HG03064 (cell line): ENCODE data around the gene MAGEA9B.
A peak's percentile ranks its signal among the peaks of the same experiment; 100 is the strongest.
"Not testable (repeated sequence)": the region's sequence is repeated elsewhere in the genome, so short reads cannot be mapped to it uniquely, and the experiment has no call there.

Experiments
- ATAC-seq: cut with Tn5 transposase; IDR thresholded peaks from one replicate; pipeline ENCODE4 v1.9.1; 2021; ENCODE audit warnings: low read depth; ENCODE audit not compliant: unreplicated experiment

Gene MAGEA9B

DNA sequence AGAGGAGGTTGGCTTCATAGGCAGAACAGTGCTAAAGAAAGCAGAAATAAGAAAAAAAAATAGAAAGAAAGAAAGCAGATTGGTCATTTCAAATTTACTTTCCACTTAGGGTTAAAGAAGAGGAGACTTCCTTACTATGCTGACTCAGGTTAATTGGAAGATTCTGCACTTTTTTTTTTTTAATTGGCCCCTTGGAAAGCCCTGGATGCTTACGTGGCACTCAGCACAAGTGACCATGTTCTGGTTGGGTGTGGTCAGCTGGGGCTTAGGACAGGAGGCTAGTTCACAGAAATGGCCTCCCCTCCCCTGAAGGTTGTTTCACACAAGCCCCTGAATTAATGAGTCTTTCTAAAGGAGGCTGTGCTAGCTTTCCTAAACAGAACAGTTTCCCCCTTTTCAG is 14.5 kb downstream of the MAGEA9B start:
- no peak for ATAC-seq

GRCh38 chrX:149571770-149572169 is 15.5 kb downstream of the MAGEA9B start:
- ATAC-seq, result no peak

DNA sequence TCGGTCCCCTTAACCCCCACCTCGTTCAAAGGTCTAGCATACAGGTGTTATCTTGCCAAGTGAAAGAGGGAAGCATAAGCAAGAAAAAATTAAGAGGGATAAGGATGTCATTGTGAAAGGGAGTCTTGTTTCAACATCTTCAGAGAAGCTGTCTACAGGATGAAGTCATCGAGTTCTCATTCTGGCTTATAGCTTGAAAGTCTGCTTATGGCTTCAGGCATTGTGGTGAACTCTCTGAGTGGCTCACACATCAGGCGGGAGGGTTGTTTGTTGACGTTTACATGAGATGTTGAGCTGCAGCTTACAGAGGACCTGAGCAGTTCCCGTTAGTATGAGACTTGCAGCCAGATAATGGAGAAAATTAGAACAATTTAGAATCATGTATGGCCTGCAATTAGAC is 16.6 kb downstream of the MAGEA9B start:
- ATAC-seq, result no peak

GRCh38 chrX:149569770-149570169 is 17.5 kb downstream of the MAGEA9B start:
- ATAC-seq, result no peak

GRCh38 chrX:149568701-149569296 is 18.5 kb downstream of the MAGEA9B start:
- no peak for ATAC-seq

GRCh38 chrX:149567621-149568417 is 19.4 kb downstream of the MAGEA9B start:
- ATAC-seq, result no peak

GRCh38 chrX:149563359-149563758 is 23.9 kb downstream of the MAGEA9B start:
- no peak for ATAC-seq

GRCh38 chrX:149555251-149555650 is 32.0 kb downstream of the MAGEA9B start:
- not testable (repeated sequence) for ATAC-seq

GRCh38 chrX:149551939-149552248 is 35.4 kb downstream of the MAGEA9B start:
- not testable (repeated sequence) for ATAC-seq

DNA sequence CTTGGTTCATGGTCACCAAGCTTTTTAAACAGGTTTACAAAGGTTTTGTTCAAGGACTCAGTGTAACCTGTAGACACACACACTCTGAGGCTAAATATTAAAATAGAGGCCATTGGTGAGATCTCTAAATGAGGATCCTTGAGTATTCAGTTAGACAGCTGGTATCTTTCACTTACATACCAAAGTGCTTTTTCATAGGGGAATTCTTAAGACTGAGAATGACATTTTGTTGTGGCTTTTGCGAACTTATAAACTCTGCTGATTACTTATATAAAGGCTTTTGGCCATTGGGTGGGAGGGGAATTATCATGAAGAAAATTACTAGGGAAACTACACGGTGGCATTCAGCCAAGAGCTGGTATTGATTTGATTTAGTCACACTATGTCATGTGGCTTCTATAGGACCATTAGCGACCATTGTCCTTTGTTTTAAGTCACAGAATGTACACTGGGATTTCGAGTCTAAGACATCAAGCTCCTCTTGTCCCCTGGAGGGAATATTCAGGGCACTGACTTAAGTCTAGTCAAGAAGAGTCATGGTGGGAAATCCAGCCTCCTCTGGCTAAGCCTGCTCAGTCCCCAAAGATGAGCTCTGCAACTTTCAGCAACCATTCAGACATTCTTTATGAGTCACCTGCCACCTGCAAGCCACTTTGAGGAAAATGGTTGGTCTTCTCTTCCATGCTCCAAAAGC is 35.9 kb downstream of the MAGEA9B start:
- not testable (repeated sequence) for ATAC-seq

DNA sequence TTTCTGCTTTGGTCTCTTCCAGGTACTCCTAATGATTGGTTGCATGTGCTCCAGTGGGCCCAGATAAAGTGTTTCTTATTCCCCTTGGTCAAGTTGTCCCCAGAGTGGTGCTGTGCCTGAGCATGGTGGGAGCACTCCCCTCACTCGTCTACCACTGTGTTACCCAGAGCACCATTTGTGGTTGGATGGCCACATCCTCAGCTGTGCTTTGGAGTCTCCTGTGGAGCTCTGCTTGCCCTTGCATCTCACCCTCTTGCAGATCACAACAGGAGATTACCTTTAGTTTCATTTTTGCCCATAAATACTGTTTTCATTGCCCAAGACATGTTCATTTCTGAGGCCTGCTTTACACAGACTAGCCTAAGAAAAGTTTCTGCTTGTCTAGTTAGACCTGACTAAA is 36.8 kb downstream of the MAGEA9B start:
- ATAC-seq, result not testable (repeated sequence)

DNA sequence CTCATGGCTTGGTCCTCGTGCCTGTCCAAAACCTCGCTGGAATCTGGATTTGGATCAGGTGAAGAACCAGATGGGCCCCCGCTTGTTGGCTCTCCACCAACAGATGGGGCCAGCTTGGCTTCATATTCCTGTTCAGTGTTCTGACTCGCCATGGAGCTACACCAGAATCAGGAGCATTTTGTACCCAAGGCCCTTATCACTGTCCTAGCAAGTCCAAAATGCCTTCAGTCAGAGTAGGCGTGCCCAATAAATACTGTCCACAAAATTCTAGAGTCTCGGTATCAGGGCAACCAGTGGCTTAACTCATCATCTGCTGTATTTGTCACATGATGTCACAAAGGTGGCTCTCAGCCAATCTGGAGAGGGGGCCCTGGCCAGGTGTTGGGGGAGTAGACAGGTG is 37.6 kb downstream of the MAGEA9B start, which contains the start of gene HSFX3:
HSFX3 (minus strand) TSS at position 224 of the 400 bp plus-strand sequence; CDS start at position 152, 72 bp downstream.
- ATAC-seq, result not testable (repeated sequence)

DNA sequence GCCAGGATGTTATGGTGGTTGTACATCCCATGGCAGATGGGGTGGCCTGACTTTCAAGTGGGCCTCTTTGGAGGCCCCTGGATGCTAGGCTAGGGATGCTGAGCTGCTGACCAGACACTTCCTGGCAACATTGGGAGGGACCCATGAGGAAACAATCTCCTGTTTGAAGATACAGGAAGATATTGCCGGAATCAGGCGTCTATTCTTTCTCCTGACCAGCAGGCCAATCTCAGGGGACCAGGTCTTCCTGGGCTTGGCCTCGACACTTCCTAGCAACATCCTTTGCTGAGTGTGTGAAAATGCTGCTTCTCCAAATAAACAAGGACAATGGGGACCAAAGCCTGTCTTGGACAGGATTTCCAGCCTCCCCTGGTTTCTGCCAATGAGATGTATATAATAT is 39.5 kb downstream of the MAGEA9B start:
- not testable (repeated sequence) for ATAC-seq

- not testable (repeated sequence) for ATAC-seq
These were observed 40.3 kb downstream of the MAGEA9B start for GRCh38 chrX:149546962-149547361.

DNA sequence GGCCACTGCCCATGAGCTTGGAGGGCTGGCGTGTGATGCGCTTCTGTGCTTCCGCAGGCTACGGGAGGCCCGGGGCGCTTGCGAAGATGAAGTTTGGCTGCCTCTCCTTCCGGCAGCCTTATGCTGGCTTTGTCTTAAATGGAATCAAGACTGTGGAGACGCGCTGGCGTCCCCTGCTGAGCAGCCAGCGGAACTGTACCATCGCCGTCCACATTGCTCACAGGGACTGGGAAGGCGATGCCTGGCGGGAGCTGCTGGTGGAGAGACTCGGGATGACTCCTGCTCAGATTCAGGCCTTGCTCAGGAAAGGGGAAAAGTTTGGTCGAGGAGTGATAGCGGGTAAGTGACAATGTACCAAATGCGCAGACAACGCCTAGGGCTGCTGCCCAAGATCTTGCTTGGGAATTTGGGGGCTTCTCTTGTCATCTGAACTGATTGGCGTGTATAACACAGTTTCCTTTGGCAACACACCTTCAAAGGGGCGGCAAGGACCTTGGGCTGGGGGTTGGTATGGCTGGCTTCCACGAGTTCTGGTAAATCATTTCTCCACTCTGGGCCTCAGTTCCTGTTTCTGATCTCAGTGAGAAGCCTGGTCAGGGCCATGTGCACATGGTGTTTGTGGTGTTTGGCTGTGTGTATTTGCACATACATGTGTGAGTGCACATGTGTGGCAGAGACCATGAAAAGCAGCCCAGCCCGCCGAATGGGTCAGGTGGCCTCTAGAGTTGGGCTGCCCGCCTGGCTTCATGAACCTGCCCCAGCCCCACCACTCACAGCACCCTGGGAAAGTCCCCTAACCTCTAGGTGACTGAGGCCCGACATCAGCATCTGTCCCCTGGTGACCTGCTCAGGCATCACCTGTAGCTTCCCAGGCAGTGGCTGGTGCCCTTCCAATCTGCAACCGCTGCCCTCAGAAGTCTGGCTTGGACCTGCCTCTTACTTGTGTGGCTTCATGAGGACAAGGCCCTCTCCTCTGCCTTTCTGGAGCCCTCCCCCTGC is 41.4 kb downstream of the MAGEA9B start:
- not testable (repeated sequence) for ATAC-seq

GRCh38 chrX:149541521-149542047 is 45.7 kb downstream of the MAGEA9B start:
- no peak for ATAC-seq

DNA sequence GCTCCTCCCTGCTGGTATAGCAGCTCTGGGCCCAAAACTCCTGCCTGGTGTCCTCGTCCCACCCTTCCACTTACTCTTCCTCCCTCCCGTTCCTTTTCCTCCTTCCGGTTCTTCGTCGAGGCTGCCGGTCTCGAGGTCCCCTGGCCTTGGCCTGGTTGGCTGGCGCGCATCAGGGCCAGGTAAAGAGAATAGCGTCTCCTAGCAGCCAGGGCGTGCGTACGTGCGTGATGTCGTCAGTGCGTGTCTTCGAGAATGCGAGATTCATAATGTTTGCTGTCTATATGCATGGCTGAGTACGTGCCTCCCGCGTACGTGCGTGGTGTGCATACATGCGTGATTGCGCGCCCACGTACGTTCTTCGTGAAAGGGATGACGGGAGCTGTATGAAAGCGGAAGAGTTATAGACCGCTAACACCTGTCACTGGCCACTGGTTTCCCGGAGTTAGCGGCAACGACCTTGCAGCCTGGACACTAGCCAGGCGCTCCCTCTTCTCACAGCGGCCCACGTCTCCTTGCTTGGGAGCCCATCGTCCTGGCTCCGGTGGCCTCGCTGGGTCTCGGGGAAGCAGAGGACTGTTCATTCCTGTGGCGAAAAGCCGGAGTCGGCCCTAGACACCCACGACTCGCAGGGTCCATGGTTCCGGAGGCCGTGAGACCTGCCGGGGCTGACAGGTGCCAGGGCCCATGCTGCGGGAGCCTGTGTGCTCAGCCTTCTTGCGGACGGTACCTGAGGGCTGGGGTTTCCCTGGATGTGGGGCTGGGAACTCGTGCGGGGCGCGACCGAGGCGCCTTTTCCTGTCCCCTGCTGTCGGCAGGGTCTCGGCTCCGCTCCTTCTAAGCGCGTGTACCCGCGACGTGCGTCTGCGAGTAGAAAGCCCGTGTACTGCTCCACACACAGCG is 46.4 kb downstream of the MAGEA9B start, which contains the start of gene EOLA1:
EOLA1 (plus strand) TSS at position 392 of the 900 bp plus-strand sequence. CDS start 4,619 bp downstream, outside the sequence.
- peak; percentile 78 for ATAC-seq

DNA sequence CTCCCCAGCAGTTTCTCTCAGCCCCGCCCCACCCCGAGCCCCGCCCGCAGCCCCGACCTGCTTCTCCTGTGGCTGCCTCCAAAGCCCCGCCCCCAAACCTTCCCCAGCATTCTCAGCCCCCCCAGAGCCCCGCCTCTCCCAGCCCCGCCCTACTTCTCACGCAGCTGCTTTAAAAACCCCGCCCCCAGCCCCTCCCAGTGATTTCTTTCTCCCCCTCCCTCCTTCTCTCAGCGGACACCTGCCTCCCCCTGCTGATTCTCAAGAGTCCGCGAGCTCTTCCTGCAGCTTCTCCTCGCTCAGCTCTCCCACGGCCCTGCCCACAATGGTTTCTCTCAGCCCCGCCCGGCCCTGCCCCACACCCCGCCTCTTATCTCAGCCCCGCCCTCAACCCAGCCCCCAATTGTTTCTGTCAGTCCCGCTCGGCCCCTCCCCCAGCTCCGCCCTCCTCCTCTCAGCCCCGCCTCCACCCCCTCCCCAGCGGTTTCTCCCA is 47.1 kb downstream of the MAGEA9B start:
- ATAC-seq, result peak; percentile 33
